Measurements from ENCODE around the gene CDKN1A.
A peak's percentile ranks its signal among the peaks of the same experiment; 100 is the strongest.

CDKN1A gene

DNA sequence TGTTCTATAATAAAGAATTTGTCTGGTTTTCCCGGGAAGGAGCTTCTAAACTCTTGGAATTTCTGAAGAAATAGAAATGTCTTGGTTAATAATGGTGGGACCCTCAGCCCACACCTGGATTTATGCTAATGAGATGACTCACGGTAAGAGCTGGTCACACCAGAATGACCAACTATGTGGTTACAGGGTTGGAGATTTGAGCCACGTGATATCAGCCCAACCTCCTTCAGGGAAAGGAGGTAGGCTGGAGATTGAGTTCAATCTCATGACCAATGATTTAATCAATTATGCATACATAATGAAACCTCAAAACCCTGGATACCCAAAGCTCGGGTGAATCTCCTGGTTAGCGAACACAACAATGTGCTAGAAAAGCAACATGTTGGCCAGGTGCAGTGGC, 22.1 kb upstream of the CDKN1A start:
- DNase-seq, result no peak

DNA sequence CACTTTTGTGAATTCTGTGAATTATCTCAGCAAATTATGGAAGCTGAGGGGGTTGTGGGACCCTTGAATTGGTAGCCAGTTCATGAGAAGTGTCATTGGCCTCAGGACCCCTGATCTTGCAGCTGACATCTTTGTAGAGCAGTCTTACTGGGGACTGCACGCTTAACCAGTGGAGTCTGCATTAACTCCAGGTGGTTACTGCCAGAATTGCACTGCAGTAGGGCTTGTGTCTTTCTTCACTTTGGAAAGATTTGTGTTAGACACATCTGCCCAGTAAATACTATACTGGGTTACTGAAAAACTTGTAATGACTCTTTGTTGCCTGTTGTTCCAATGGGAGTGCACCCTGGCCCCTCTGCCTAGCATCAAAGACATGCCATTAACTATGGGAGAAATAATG, 21.2 kb upstream of the CDKN1A start:
- DNase-seq, result no peak

DNA sequence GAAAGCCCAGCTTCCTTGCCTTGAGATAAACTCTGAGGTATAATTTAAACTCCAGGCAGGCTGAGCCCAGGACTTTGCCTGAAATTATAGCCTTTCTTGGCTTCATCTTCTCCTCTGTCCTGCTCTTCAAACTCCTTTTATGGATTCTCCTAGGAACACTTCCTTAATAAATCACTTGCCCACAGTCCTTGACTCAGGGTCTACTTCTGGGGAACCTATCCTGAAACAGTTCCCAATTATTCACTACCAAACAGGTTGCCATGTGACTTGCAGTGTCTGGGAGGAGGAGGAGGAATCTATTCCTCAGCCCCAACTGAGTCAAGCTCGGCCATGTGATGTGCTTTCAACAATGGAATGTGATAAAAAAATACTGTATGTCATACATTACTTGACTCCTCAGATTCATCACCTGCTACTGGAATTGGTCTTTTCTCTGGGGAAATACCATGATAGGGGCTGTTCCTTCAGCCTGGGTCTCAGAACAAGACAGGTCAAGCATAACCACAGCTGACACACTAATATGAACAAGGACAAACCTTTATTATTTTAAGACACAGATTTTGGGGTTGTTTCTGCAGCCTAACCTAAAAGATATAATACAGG, 20.5 kb upstream of the CDKN1A start:
- peak; percentile 71 for DNase-seq

DNA sequence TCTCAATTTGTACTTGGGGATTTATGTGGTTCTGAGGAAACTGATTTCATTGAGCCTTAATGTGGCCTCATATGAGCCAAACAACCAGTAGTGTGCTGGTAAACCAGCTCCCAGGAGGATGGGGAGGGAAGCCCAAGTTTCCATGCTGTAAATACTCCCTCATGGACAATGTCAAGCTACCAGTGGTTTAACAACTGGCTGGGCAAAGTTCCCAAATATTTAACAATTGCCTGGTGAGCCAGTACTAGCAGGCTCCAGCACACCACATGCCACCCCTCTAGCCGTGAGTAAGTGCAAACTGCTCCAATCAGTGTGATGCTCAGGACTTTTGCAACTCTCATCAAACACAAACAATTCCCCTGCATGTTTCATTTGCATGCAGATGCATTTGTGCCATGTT, 19.2 kb upstream of the CDKN1A start:
- DNase-seq, result peak; percentile 60

DNA sequence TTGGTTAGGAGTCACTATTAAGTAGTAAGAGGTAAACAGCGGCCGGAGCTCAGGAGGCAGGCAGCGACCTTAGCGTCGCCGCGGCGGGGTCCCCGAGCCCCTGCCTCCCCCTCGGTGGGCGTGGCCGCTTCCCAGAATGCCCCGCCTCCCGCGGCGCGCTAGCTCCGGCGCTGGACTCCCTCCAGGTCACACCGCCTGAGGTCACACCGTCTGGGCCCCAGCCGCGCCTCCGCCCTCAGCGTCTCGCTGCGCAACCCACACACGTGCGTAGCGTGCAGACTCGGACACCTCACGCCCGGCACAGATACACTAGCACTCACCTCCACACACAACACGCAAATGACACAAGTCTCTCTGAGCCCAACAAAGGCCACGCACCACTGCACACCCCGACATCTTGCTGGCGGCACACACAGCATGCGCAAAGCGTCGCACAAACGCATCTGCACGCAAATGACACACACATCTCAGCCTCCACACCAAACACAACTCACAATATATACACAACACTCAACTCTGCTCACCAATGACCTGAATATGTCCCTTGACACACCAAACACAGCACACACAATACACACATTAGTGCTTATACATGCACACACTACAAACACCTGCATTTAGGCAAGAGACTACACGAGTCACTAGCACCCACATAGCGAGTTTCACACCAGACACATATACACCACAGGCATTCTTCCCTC, 17.6 kb upstream of the CDKN1A start:
- DNase-seq, result no peak

DNA sequence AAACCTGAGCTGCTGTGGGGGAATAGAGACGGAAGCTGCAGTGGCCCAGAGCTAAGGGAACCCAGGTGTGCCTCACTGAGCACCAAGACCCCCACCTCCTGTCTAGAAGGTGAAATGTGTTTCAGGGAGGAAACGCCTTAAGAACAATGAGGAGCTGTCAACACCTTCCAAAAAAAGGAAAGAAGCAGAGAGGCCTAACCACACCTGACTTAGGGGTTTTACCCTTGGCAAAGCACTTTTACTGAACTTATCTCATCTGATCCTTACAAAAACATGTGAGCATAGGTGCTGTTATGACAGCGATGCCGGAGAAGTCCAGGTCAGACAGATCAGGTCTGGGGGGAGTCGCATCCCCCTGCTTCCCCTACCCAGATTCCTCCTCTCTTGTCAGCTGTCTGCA, 16.1 kb upstream of the CDKN1A start:
- DNase-seq, result no peak

DNA sequence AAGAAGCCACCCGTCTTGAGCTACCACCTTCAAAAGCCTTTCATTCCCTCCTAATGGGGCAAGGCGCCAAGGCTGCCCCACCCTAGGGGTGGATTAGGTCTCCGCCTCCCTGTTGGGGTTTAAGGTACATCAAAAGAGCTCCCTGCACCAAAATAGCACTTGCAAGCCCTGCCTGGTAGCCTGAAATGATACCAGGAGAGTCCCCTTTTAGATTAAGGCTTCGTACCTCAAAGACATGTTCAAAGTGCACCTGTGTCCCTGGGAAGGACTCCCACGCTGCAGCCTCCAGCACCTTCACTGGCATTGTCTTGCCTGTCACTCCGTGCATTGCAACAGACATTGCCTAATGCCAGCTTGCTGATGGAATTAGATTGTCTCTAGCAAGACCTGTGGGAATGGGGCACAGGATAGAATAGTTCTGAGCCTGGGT, 15.7 kb upstream of the CDKN1A start:
- DNase-seq, result no peak

DNA sequence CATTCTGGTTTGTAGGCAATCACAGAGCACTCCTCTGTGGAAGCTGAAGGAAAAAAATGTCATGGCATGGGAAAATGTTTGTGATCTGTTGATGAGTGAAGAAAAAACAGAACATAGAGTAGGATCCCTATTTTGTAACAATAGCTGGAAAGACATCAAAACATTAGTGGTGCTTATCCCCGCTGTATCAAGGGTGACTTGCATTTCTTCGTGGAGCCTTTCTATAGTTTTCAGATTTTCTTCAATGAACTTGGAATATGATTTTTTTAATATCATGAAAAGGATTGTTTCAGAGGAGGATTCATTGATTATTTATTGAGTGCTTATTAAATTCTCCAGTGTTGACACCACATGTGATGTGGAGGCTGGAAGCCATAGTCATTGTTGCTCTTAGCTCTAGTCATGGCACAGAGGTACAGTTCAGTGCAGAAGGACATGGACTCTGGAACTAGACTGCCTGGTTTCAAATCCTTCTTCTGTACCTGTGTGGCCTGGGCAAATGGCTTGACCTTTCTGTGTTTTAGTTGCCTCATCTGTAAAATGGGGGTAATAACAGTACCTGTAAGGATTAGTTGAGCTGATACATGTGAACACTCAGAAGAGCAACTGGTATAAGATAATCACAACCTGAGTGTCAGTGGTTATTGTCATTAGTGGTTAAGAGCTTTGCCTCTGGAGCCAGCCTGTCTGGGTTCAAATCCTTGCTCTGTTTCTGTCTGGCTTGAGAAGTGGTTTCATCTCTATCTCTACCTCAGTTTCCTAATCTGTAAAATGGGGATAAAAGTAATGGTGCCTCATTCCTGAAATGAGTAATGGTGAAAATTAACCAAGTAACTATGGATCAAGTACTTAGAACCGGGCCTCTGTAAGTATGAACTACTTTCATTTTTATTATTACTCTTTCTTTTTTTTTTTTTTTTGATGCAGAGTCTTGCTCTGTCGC, 14.7 kb upstream of the CDKN1A start:
- DNase-seq, result no peak

DNA sequence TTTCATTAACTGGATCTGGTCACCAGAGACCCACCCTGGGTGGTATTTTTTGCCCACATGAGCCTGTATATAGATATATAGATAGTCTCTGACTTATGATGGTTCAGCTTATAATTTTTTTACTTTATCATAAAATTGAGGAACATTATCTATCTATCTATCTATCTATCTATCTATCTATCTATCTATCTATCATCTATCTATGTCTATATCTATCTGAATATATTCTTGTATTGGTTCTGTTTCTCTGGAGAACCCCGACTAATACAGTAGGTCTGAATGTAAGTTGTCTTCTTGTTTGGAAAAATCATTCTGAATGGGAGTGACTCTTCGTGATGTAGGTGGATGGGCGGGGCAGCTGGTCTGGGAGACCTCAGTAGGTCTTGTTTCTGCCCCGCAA, 13.3 kb upstream of the CDKN1A start:
- no peak for DNase-seq

DNA sequence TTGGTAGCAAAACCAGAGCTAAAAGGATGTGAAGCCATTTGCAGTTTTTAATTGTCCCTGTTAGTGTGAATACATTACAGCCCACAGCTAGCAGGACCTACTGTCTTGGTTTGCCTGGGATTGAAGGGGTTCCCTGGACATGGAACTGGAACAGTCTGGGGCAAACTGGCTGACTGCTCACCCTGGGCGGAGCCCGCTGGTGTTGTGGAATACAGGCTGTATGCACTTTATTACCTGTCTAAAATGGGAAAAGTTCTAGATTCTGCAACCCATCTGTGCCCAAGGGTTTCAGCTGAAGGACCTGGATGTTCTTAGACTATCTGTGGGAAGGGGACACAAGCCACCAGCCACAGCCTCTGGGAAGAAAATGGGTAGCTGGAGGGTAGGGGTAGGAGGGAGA, 12.2 kb upstream of the CDKN1A start:
- no peak for DNase-seq

DNA sequence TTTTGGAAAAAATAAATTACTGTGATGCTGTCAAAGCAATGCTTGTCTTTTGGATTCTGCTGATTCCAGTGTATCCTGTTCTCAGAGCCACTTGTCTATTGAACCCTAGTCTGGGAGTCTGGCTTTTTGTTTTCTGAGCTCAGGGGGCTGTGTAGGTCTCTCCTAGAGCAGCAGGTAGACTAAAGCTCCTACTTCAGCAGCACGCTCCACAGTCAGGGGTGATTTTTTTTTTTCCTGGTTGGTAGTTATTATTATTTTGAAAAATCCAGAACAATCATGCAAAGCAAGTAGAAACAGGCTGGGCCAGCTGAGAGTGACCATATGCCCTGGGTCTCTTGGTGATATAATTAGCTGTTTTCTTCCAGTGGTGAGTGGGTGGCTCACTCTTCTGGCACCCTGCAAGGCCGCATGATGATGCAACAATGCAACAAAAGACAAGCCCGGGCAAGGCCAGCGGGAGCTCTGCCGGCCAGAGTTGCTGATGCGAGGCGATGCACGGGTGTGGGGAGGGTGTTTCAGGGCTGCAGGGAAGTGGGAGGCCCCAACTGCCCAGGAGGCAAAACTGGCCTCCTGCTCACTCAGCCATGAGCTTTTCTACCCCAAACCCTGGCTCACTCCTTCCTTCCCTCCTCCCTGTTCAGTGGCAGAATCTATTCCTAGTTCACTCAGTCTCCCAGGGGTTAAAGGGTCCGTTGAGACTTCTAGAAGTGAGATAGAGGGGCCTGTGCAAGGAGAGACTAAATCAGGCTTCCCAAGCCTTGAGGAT, 11.5 kb upstream of the CDKN1A start:
- peak; percentile 78 for DNase-seq

DNA sequence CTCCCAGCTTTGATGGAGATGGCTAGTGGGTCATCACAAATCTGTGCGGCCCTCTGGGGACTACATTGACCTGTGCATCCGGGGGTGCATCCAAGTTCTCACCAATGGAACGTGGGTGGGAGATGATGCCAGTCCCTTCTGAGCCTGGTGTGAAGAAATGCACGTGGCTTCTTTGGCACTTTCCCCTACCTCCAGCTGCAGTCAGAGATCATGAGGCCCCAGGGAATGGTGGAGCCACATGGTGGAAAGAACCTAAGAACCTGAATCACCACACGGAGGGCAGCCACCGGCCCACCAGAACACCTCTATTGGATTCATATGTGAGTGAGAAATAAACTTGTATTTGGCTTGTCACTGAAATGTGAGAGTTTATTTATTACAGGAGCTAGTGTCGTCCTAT, 9.9 kb upstream of the CDKN1A start:
- DNase-seq, result no peak

DNA sequence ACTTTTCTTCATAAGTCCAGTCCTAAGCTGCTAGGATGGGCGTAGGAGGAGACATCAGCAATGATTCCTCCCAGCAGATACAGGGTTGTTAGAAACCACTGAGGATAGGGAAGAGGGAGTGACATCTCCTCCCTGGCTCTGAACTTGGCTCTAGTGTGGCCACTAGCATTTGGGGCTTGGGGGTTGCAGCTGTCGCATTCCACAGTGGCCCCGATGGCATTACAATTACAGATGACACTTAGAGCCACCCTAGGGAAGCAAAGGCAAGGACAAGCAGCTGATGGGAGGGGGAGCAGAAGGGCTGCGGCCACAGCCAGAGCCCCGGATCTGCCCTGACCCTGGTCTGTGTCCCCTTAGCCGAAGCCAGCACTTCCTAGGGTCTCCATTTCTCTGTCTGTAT, 9.5 kb upstream of the CDKN1A start:
- DNase-seq, result no peak

DNA sequence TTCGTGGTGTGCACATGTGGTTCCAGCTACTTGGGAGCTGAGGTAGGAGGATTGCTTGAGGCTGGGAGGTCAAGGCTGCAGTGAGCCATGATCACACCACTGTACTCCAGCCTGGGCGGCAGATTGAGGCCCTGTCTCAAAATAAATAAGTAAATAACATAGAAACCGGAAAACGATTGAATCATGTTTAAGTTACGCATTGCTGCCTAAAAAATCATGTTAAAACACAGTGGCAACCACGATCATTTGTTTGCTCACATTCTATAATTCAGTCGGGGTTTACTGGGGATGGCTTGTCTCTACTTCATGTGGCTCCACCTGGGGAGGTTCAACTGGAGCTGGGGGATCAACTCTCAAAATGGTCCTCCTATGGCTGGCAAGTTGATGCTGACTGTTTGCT, 8.2 kb upstream of the CDKN1A start:
- no peak for DNase-seq

DNA sequence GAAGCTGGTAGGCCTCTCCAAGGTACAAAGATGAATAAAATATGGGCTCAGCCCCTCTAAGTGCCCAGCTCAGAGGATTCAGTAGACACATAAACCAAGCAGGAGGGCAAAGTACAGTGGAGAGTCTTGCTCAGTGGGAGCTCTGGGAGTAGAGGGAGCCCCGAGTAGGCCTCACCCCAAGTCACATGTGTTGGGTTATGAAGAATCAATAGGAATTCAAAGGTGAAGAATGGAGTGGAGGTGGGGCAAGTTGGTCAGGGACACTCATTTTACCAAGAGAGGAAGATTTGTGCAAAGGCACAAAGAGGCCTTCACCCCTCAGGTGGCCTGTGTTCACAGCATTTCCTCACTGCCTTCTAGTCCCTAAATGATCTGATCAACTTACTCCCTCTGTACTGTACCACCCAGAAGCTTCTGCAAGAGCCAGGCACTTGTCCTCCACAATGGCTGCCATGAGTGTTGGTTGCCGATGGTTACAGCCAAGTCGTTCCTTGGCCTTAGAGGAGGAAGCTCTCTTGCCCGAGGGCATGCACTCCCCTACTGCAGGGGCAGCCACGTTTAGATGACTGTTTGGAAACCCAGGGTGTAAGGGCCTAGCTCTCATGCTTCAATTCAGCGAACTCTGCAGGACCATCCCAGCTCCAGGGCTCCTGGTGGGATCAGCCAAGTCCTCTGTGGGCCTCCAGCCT, 6.7 kb upstream of the CDKN1A start:
- no peak for DNase-seq

DNA sequence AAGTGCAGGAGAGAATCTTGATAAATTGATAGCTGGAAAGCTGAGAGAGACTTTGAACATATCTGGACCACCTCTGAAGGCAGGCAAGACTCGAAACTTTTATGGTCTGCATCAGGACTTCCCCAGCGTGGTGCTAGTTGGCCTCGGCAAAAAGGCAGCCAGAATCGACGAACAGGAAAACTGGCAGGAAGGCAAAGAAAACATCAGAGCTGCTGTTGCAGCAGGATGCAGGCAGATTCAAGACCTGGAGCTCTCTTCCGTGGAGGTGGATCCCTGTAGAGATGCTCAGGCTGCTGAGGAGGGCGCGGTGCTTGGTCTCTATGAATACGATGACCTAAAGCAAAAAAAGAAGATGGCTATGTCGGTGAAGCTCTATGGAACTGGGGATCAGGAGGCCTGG, 4.6 kb upstream of the CDKN1A start:
- no peak for DNase-seq

DNA sequence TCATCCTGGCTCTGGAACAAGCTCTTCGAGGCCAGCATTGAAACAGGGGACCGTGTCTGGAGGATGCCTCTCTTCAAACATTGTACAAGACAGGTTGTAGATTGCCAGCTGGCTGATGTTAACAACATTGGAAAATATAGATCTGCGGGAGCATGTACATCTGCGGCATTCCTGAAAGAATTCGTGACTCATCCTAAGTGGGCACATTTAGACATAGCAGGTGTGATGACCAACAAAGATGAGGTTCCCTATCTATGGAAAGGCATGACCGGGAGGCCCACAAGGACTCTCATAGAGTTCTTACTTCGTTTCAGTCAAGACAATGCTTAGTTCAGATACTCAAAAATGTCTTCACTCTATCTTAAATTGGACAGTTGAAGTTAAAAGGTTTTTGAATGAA, 3.6 kb upstream of the CDKN1A start:
- no peak for DNase-seq

DNA sequence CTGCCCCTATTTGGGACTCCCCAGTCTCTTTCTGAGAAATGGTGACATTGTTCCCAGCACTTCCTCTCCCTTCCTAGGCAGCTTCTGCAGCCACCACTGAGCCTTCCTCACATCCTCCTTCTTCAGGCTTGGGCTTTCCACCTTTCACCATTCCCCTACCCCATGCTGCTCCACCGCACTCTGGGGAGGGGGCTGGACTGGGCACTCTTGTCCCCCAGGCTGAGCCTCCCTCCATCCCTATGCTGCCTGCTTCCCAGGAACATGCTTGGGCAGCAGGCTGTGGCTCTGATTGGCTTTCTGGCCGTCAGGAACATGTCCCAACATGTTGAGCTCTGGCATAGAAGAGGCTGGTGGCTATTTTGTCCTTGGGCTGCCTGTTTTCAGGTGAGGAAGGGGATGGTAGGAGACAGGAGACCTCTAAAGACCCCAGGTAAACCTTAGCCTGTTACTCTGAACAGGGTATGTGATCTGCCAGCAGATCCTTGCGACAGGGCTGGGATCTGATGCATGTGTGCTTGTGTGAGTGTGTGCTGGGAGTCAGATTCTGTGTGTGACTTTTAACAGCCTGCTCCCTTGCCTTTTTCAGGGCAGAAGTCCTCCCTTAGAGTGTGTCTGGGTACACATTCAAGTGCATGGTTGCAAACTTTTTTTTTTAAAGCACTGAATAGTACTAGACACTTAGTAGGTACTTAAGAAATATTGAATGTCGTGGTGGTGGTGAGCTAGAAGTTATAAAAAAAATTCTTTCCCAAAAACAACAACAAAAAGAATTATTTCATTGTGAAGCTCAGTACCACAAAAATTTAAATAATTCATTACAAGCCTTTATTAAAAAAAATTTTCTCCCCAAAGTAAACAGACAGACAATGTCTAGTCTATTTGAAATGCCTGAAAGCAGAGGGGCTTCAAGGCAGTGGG, 2.1 kb upstream of the CDKN1A start:
- peak; percentile 44 for DNase-seq

DNA sequence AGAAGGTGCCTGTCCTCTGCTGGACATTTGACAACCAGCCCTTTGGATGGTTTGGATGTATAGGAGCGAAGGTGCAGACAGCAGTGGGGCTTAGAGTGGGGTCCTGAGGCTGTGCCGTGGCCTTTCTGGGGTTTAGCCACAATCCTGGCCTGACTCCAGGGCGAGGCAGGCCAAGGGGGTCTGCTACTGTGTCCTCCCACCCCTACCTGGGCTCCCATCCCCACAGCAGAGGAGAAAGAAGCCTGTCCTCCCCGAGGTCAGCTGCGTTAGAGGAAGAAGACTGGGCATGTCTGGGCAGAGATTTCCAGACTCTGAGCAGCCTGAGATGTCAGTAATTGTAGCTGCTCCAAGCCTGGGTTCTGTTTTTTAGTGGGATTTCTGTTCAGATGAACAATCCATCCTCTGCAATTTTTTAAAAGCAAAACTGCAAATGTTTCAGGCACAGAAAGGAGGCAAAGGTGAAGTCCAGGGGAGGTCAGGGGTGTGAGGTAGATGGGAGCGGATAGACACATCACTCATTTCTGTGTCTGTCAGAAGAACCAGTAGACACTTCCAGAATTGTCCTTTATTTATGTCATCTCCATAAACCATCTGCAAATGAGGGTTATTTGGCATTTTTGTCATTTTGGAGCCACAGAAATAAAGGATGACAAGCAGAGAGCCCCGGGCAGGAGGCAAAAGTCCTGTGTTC, 1.3 kb upstream of the CDKN1A start:
- peak; percentile 18 for DNase-seq

DNA sequence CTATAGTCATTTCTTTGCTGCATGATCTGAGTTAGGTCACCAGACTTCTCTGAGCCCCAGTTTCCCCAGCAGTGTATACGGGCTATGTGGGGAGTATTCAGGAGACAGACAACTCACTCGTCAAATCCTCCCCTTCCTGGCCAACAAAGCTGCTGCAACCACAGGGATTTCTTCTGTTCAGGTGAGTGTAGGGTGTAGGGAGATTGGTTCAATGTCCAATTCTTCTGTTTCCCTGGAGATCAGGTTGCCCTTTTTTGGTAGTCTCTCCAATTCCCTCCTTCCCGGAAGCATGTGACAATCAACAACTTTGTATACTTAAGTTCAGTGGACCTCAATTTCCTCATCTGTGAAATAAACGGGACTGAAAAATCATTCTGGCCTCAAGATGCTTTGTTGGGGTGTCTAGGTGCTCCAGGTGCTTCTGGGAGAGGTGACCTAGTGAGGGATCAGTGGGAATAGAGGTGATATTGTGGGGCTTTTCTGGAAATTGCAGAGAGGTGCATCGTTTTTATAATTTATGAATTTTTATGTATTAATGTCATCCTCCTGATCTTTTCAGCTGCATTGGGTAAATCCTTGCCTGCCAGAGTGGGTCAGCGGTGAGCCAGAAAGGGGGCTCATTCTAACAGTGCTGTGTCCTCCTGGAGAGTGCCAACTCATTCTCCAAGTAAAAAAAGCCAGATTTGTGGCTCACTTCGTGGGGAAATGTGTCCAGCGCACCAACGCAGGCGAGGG, 594 bp upstream of the CDKN1A start:
- DNase-seq, result no peak

Measured in fibroblast of skin of back (primary cell).